ENCODE data around the gene RIMS4. TPM values are rescaled to one million over a fixed set of nuclear protein-coding genes. Genes with fewer than 3 reads are reported as not detected.

The RIMS4 gene
- total and polyA plus RNA-seq, 4 donors: not detected

DNA sequence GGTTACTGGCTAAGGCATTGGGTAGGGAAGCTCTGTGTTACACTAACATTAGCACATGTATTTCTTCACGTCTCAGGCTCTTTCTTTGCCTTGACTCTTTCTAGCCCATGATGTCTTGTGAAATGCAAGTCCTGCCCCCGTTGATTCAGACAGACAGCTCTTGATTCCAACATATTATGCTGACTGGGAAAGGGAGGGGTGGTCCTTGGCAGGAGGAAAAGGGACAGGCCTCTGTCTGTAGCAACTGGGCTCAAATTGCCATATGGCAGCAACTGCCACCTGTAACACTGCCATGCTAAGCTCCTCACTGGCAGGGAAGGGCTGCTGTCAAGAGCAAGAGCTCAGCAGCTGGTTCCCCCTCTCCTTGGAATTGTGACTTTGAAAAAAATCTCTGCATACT, 70.4 kb downstream of the RIMS4 start:
- 76% methylated on average over 2 of the region's 2 CpGs for WGBS

DNA sequence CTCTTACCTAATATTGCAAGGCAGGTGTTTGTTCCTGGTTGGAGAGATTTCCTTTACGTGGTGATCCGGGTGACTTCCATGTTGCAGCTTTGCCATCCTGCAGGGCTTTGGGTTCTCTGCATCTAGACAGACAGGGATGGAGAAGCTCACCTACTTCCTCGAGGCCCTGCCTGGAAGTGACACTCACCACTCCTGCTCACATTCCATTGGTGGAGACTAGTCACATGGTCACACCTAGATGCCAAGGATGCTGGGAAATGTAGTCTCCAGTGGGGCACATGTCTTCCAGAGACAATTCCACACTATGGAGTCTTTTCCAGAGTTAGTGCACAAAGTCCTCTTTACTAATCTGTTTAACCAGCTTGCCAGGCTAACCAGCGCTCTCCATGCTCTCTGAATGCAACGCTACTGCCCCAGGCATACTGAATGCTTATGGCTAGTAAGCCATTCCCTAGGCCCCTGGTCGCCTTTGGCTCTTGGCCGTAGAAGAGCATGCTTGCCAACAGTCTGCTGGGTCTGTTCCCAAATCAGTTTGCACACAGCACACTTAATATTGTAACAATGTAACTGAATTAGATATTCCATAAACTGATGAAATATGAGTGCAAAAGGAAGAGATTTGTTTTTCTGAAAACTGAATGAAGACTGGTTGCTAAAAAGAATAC, 71.4 kb downstream of the RIMS4 start:
- 76% methylated on average over 7 of the region's 7 CpGs for WGBS
- no peak overlapping the region for H3K4me3 ChIP-seq (ENCODE audit: low read depth in 1 of 3, low read length in 3 of 3)
- no peaks in the 10 kb centered on the region for H3K9me3 ChIP-seq (ENCODE audit: control insufficient read depth in 4 of 4, low read length in 3 of 4)
- TF ChIP-seq GABPA (IDR thresholded peaks at IDR 0.05 in 1 of 2, conservative IDR thresholded peaks at IDR 0.05 in 1 of 2): no peak
- no peak for DNase-seq (ENCODE audit: low spot score)
- no peak overlapping the region for H3K9ac ChIP-seq (ENCODE audit: low read depth in 1 of 2, low read length in 2 of 2)
- H3K36me3 ChIP-seq (ENCODE audit: control insufficient read depth in 4 of 4, insufficient read depth in 3 of 4, low read depth in 1 of 4, low read length in 3 of 4): no peaks in the 10 kb centered on the region
- H3K27ac ChIP-seq (ENCODE audit: low read depth in 1 of 2, low read length in 2 of 2): no peak overlapping the region
- H3K27me3 ChIP-seq (ENCODE audit: control insufficient read depth in 4 of 4, insufficient read depth in 4 of 4, low read length in 3 of 4): no peaks in the 10 kb centered on the region
- H3K4me1 ChIP-seq (ENCODE audit: control insufficient read depth in 4 of 4, insufficient read depth in 4 of 4, low read length in 3 of 4): peaks cover 0 to 4% (median 0%) of the 10 kb centered on the region in 4 donors

More for the DNA sequence above, 70.4 kb downstream of the RIMS4 start:
- H3K36me3 ChIP-seq (ENCODE audit: control insufficient read depth in 4 of 4, insufficient read depth in 3 of 4, low read depth in 1 of 4, low read length in 3 of 4): no peaks in the 10 kb centered on the region
- H3K9me3 ChIP-seq (ENCODE audit: control insufficient read depth in 4 of 4, low read length in 3 of 4): no peaks in the 10 kb centered on the region
- H3K4me3 ChIP-seq (ENCODE audit: low read depth in 1 of 3, low read length in 3 of 3): no peak overlapping the region
- H3K9ac ChIP-seq (ENCODE audit: low read depth in 1 of 2, low read length in 2 of 2): no peak overlapping the region
- H3K27me3 ChIP-seq (ENCODE audit: control insufficient read depth in 4 of 4, insufficient read depth in 4 of 4, low read length in 3 of 4): no peaks in the 10 kb centered on the region
- peaks cover 0 to 4% (median 0%) of the 10 kb centered on the region in 4 donors for H3K4me1 ChIP-seq (ENCODE audit: control insufficient read depth in 4 of 4, insufficient read depth in 4 of 4, low read length in 3 of 4)
- TF ChIP-seq FOXA1 (IDR thresholded peaks at IDR 0.05): no peak
- TF ChIP-seq HNF4G (IDR thresholded peaks at IDR 0.05): no peak
- no peak for TF ChIP-seq SP1 (IDR thresholded peaks at IDR 0.05)
- TF ChIP-seq, protein P1, sequence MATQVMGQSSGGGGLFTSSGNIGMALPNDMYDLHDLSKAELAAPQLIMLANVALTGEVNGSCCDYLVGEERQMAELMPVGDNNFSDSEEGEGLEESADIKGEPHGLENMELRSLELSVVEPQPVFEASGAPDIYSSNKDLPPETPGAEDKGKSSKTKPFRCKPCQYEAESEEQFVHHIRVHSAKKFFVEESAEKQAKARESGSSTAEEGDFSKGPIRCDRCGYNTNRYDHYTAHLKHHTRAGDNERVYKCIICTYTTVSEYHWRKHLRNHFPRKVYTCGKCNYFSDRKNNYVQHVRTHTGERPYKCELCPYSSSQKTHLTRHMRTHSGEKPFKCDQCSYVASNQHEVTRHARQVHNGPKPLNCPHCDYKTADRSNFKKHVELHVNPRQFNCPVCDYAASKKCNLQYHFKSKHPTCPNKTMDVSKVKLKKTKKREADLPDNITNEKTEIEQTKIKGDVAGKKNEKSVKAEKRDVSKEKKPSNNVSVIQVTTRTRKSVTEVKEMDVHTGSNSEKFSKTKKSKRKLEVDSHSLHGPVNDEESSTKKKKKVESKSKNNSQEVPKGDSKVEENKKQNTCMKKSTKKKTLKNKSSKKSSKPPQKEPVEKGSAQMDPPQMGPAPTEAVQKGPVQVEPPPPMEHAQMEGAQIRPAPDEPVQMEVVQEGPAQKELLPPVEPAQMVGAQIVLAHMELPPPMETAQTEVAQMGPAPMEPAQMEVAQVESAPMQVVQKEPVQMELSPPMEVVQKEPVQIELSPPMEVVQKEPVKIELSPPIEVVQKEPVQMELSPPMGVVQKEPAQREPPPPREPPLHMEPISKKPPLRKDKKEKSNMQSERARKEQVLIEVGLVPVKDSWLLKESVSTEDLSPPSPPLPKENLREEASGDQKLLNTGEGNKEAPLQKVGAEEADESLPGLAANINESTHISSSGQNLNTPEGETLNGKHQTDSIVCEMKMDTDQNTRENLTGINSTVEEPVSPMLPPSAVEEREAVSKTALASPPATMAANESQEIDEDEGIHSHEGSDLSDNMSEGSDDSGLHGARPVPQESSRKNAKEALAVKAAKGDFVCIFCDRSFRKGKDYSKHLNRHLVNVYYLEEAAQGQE (IDR thresholded peaks at IDR 0.05): no peak
- no peak for TF ChIP-seq FOXA2 (IDR thresholded peaks at IDR 0.05)
- TF ChIP-seq RAD21 (IDR thresholded peaks at IDR 0.05): no peak
- TF ChIP-seq, protein P2, sequence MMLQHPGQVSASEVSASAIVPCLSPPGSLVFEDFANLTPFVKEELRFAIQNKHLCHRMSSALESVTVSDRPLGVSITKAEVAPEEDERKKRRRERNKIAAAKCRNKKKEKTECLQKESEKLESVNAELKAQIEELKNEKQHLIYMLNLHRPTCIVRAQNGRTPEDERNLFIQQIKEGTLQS (IDR thresholded peaks at IDR 0.05): no peak
- no peak for TF ChIP-seq CTCF (IDR thresholded peaks at IDR 0.05; ENCODE audit: low read depth, low read length, missing input control)
- H3K27ac ChIP-seq (ENCODE audit: low read depth in 1 of 2, low read length in 2 of 2): no peak overlapping the region
- no peak for DNase-seq (ENCODE audit: low spot score)

- H3K27me3 ChIP-seq (ENCODE audit: control insufficient read depth in 4 of 4, insufficient read depth in 4 of 4, low read length in 3 of 4): no peaks in the 10 kb centered on the region
- TF ChIP-seq YY1 (IDR thresholded peaks at IDR 0.05): no peak
- no peak for TF ChIP-seq FOXA1 (IDR thresholded peaks at IDR 0.05)
- TF ChIP-seq GABPA (IDR thresholded peaks at IDR 0.05 in 1 of 2, conservative IDR thresholded peaks at IDR 0.05 in 1 of 2): no peak
- H3K4me1 ChIP-seq (ENCODE audit: control insufficient read depth in 4 of 4, insufficient read depth in 4 of 4, low read length in 3 of 4): peaks cover 0 to 4% (median 0%) of the 10 kb centered on the region in 4 donors
- no peaks in the 10 kb centered on the region for H3K36me3 ChIP-seq (ENCODE audit: control insufficient read depth in 4 of 4, insufficient read depth in 3 of 4, low read depth in 1 of 4, low read length in 3 of 4)
- H3K9me3 ChIP-seq (ENCODE audit: control insufficient read depth in 4 of 4, low read length in 3 of 4): no peaks in the 10 kb centered on the region
- no peak overlapping the region for H3K4me3 ChIP-seq (ENCODE audit: low read depth in 1 of 3, low read length in 3 of 3)
- WGBS: 94% methylated on average over 4 of the region's 4 CpGs
- H3K9ac ChIP-seq (ENCODE audit: low read depth in 1 of 2, low read length in 2 of 2): no peak overlapping the region
- no peak overlapping the region for H3K27ac ChIP-seq (ENCODE audit: low read depth in 1 of 2, low read length in 2 of 2)
- DNase-seq (ENCODE audit: low spot score): no peak
Measured at GRCh38 chr20:44737116-44737515, 73.2 kb downstream of the RIMS4 start.

Measured in liver (tissue), 9 donors.